IMR-90 (cell line): ENCODE data around the gene LOXL3. TPM values are rescaled to one million over a fixed set of nuclear protein-coding genes. Genes with fewer than 3 reads are reported as not detected.

Source experiments
- ATAC-seq: fragments of 200-7000 bp; cut with Tn5 transposase; 2 replicates; pipeline ENCODE4 v1.9.1; 2020; ENCODE audit warnings: low read depth, mild to moderate bottlenecking, moderate library complexity
- BruUV-seq: library from RNA; stranded (reverse); fragments of 400-500 nt; replicated peaks from 2 replicates; lab custom pipeline; 2021; lab: Mats Ljungman, UMichigan
- CTCF ChIA-PET: fragments of 300-600 bp; formaldehyde crosslinking; extraction: SDS; loops from one replicate; lab custom pipeline; 2021; ENCODE audit warnings: antibody characterized with exemption; lab: Yijun Ruan, JAX
- POLR2A ChIA-PET: fragments of 300-600 bp; sonication (Branson Sonifier 250); formaldehyde crosslinking; loops from one replicate; lab custom pipeline; 2022; ENCODE audit warnings: antibody characterized with exemption; ENCODE audit not compliant: unreplicated experiment; lab: Charles Lee
- DNase-seq: peaks from one replicate; pipeline ENCODE4 v3.0.0; 2013
- H2AFZ ChIP-seq: replicated peaks from 2 replicates; pipeline ENCODE3; 2013; ENCODE audit warnings: low read length, mild to moderate bottlenecking; ENCODE audit not compliant: poor library complexity
- H2AK5ac ChIP-seq: 2 replicates; pipeline ENCODE4 v1.6.1; 2013; ENCODE audit warnings: low read depth, low read length, inconsistent platforms
- H2AK9ac ChIP-seq: replicated peaks from 2 replicates; pipeline ENCODE3; 2013; ENCODE audit warnings: mild to moderate bottlenecking, low read depth, low read length, moderate library complexity; ENCODE audit not compliant: poor library complexity
- H2BK120ac ChIP-seq: 2 replicates; pipeline ENCODE4 v1.6.1; 2013; ENCODE audit warnings: low read depth, low read length, inconsistent platforms
- H2BK15ac ChIP-seq: 3 replicates; pipeline ENCODE4 v1.6.1; 2013; ENCODE audit warnings: low read depth, low read length, inconsistent platforms
- H2BK20ac ChIP-seq: 2 replicates; pipeline ENCODE4 v1.6.1; 2013; ENCODE audit warnings: low read depth, mild to moderate bottlenecking, inconsistent platforms, low read length, moderate library complexity
- H2BK5ac ChIP-seq: 2 replicates; pipeline ENCODE4 v1.6.1; 2013; ENCODE audit warnings: mild to moderate bottlenecking, low read depth, low read length, inconsistent platforms; ENCODE audit not compliant: poor library complexity, severe bottlenecking
- H3K14ac ChIP-seq: replicated peaks from 2 replicates; pipeline ENCODE4 v1.6.1; 2013; ENCODE audit warnings: low read depth, low read length, inconsistent platforms
- H3K18ac ChIP-seq: 2 replicates; pipeline ENCODE4 v1.6.1; 2013; ENCODE audit warnings: low read depth, low read length, control low read depth
- H3K23ac ChIP-seq: 2 replicates; pipeline ENCODE4 v1.6.1; 2013; ENCODE audit warnings: low read depth, low read length, inconsistent platforms
- H3K27ac ChIP-seq: 2 replicates; pipeline ENCODE4 v1.5.1; 2013; ENCODE audit warnings: mild to moderate bottlenecking, control low read depth, low read length; ENCODE audit not compliant: insufficient read depth
- H3K27me3 ChIP-seq: 2 replicates; pipeline ENCODE4 v1.6.1; 2013; ENCODE audit warnings: low read length; ENCODE audit not compliant: control insufficient read depth, insufficient read depth
- H3K36me3 ChIP-seq: 2 replicates; pipeline ENCODE4 v1.6.1; 2013; ENCODE audit warnings: low read length, mixed read lengths; ENCODE audit not compliant: control insufficient read depth, insufficient read depth
- H3K4ac ChIP-seq: 2 replicates; pipeline ENCODE4 v1.6.1; 2013; ENCODE audit warnings: low read depth, low read length, inconsistent platforms
- H3K4me1 ChIP-seq: 2 replicates; pipeline ENCODE4 v1.6.1; 2013; ENCODE audit warnings: low read length, mixed read lengths; ENCODE audit not compliant: control insufficient read depth, insufficient read depth
- H3K4me2 ChIP-seq: 2 replicates; pipeline ENCODE4 v1.6.1; 2013; ENCODE audit warnings: low read depth, mild to moderate bottlenecking, control low read depth, low read length, moderate library complexity
- H3K4me3 ChIP-seq: 2 replicates; pipeline ENCODE4 v1.5.1; 2013; ENCODE audit warnings: low read depth, mild to moderate bottlenecking, control low read depth, low read length, moderate library complexity; ENCODE audit not compliant: insufficient read depth
- H3K56ac ChIP-seq: 2 replicates; pipeline ENCODE4 v1.6.1; 2013; ENCODE audit warnings: low read length, inconsistent platforms; ENCODE audit not compliant: insufficient read depth; ENCODE audit errors: extremely low read depth
- H3K79me1 ChIP-seq, 2 experiments: 2 replicates each; pipeline ENCODE4 v1.6.1; 2013; ENCODE audit warnings: low read length in 2 of 2, inconsistent platforms in 1 of 2, low read depth in 1 of 2
- H3K9ac ChIP-seq: 2 replicates; pipeline ENCODE4 v1.6.1; 2013; ENCODE audit warnings: low read depth, low read length, control low read depth
- H3K9me1 ChIP-seq: 2 replicates; pipeline ENCODE4 v1.6.1; 2013; ENCODE audit warnings: low read length, inconsistent platforms; ENCODE audit not compliant: insufficient read depth
- H3K9me3 ChIP-seq: 2 replicates; pipeline ENCODE4 v1.6.1; 2013; ENCODE audit warnings: low read length; ENCODE audit not compliant: control insufficient read depth, insufficient read depth
- H4K20me1 ChIP-seq: 2 replicates; pipeline ENCODE4 v1.6.1; 2013; ENCODE audit warnings: low read length, inconsistent platforms; ENCODE audit not compliant: insufficient read depth
- H4K5ac ChIP-seq: 2 replicates; pipeline ENCODE4 v1.6.1; 2013; ENCODE audit warnings: mild to moderate bottlenecking, low read depth, low read length, control low read depth
- H4K8ac ChIP-seq, 2 experiments: 2 replicates each; pipeline ENCODE4 v1.6.1; 2013; ENCODE audit warnings: low read depth in 2 of 2, low read length in 2 of 2, control low read depth in 1 of 2, inconsistent platforms in 1 of 2
- H4K91ac ChIP-seq: 2 replicates; pipeline ENCODE4 v1.6.1; 2013; ENCODE audit warnings: low read depth, low read length, inconsistent platforms; ENCODE audit not compliant: insufficient read depth
- BHLHE40 ChIP-seq: fragments of 150-350 bp; IDR thresholded peaks from 2 replicates; pipeline ENCODE4 v1.6.1; 2016; ENCODE audit warnings: mild to moderate bottlenecking, low read depth, low read length
- FOS ChIP-seq: fragments of 150-350 bp; IDR thresholded peaks from 2 replicates; pipeline ENCODE4 v1.6.1; 2016; ENCODE audit warnings: low read depth, low read length
- MAFK ChIP-seq: IDR thresholded peaks from 2 replicates; pipeline ENCODE4 v1.6.1; 2012; ENCODE audit warnings: low read depth, low read length, improper control_type of control experiment
- POLR2A ChIP-seq: IDR thresholded peaks from 2 replicates; pipeline ENCODE4 v1.6.1; 2012; ENCODE audit warnings: mild to moderate bottlenecking, low read depth, low read length
- RAD21 ChIP-seq: IDR thresholded peaks from 2 replicates; pipeline ENCODE4 v1.6.1; 2012; ENCODE audit warnings: low read length, improper control_type of control experiment
- RCOR1 ChIP-seq: IDR thresholded peaks from 2 replicates; pipeline ENCODE4 v1.6.1; 2012; ENCODE audit warnings: mild to moderate bottlenecking, low read length, improper control_type of control experiment; ENCODE audit not compliant: insufficient replicate concordance
- RFX5 ChIP-seq: IDR thresholded peaks from 2 replicates; pipeline ENCODE4 v1.8.0; 2012; ENCODE audit warnings: low read depth, mild to moderate bottlenecking, low read length, moderate library complexity
- USF2 ChIP-seq: fragments of 150-350 bp; IDR thresholded peaks from 2 replicates; pipeline ENCODE4 v1.6.1; 2017; ENCODE audit warnings: mild to moderate bottlenecking, antibody characterized with exemption, low read length, low read depth
- WGBS, 2 experiments: methylation state at CpG; one replicate each; pipeline versions ENCODE4 v1.1.5 to v1.1.7; 2013; ENCODE audit warnings: missing lambda C conversion rate in 2 of 2; ENCODE audit not compliant: insufficient read length in 1 of 2; ENCODE audit errors: extremely low coverage in 2 of 2; 5-methylcytosine and 5-hydroxymethylcytosine counted together
- dilution Hi-C: fragments of 300-500 bp; cut with HindIII; formaldehyde crosslinking; loops from one replicate; pipeline ENCODE4 v1.14.3; 2018; ENCODE audit warnings: low sequenced_read_pairs; ENCODE audit not compliant: unreplicated experiment
- in situ Hi-C: fragments of 300-500 bp; cut with MboI; formaldehyde crosslinking; loops from 3 replicates; pipeline ENCODE4 v1.14.3; 2019; ENCODE audit warnings: low sequenced_read_pairs, inconsistent platforms, mixed read lengths
- intact Hi-C: fragments of 100-400 bp; cut with micrococcal nuclease; formaldehyde crosslinking; loops from 2 replicates; pipeline ENCODE4 v1.10.0; 2022
- polyA plus RNA-seq, 3 experiments: library from polyadenylated mRNA; depleted of rRNA; stranded (reverse); fragments of >200 nt; gene quantifications; 2 replicates each; pipeline ENCODE4 v1.2.3, GENCODE V29; 2012; ENCODE audit warnings: low replicate concordance in 1 of 3
- total RNA-seq: library from RNA; depleted of rRNA; stranded (reverse); fragments of >200 nt; gene quantifications from 2 replicates; pipeline ENCODE4 v1.2.3, GENCODE V29; 2012
- TF ChIP-seq, protein P1 (sequence below): fragments of 150-350 bp; IDR thresholded peaks from 2 replicates; pipeline ENCODE4 v1.6.1; 2016; ENCODE audit warnings: low read depth, mild to moderate bottlenecking, low read length, moderate library complexity, borderline replicate concordance
- TF ChIP-seq, protein P2 (sequence below): conservative IDR thresholded peaks from 2 replicates; pipeline ENCODE4 v1.5.1; 2012; ENCODE audit warnings: mild to moderate bottlenecking, low read depth, low read length, improper control_type of control experiment

LOXL3 gene
- total and polyA plus RNA-seq, 2 of the 4 experiments (the other 2 are of a cell fraction), result 17.9 to 23.4 TPM

DNA sequence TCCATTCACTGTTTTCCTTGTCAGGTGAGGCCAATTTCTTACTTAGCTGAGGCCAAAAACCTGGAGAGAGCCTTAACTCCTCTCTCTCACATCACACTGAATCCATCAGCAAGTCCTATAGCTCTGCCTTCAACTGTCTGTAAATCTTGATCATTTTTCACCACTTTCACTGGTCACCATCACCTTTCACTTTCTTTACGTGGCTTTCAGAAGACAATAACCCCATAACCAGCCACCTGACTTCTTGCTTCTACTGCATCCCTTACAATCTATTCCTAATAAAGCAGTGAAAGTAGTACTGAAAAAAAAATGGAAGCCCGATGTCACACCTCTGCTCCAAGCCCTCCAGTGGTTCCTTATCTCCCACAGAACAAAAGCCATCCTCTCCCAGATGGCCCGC lies 7.7 kb downstream of the LOXL3 start:
- dilution Hi-C loops, result no loop called here
- Histone ChIP-seq H2BK15ac (no peak overlapping the region), H3K9me3 (no peaks in the 10 kb centered on the region), H3K18ac (no peak overlapping the region), H4K8ac (no peak overlapping the region), H3K14ac (no peak overlapping the region), H4K20me1 (no peaks in the 10 kb centered on the region), H3K79me1 (peaks cover 12 to 21% of the 10 kb centered on the region in 2 experiments; a peak in 3 of 4 replicates), H3K9me1 (peaks cover 4% of the 10 kb centered on the region; the same call in 1 of the 2 replicates), H3K4me3 (no peak overlapping the region), H3K4ac (no peak overlapping the region), H4K91ac (no peak overlapping the region), H3K4me2 (no peak overlapping the region), H3K23ac (no peak overlapping the region), H2BK120ac (no peak overlapping the region), H3K4me1 (peaks cover 11% of the 10 kb centered on the region), H2AFZ (no peak overlapping the region), H2BK5ac (no peak overlapping the region), H3K36me3 (peaks cover 9% of the 10 kb centered on the region; the same call in 1 of the 2 replicates), H3K27ac (no peak overlapping the region), H2AK9ac (no peak overlapping the region), H3K27me3 (no peaks in the 10 kb centered on the region), H3K56ac (no peak overlapping the region), H2BK20ac (no peak overlapping the region), H4K5ac (no peak overlapping the region), H3K9ac (no peak overlapping the region), H2AK5ac (no peak overlapping the region)
- POLR2A ChIA-PET, result no interaction called here
- DNase-seq (no peak), ATAC-seq (no peak)
- TF ChIP-seq FOS, result no peak
- TF ChIP-seq RCOR1, result no peak
- TF ChIP-seq BHLHE40, result no peak
- TF ChIP-seq, protein P1, sequence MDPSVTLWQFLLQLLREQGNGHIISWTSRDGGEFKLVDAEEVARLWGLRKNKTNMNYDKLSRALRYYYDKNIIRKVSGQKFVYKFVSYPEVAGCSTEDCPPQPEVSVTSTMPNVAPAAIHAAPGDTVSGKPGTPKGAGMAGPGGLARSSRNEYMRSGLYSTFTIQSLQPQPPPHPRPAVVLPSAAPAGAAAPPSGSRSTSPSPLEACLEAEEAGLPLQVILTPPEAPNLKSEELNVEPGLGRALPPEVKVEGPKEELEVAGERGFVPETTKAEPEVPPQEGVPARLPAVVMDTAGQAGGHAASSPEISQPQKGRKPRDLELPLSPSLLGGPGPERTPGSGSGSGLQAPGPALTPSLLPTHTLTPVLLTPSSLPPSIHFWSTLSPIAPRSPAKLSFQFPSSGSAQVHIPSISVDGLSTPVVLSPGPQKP, result no peak
- TF ChIP-seq RAD21, result no peak
- TF ChIP-seq, protein P2, sequence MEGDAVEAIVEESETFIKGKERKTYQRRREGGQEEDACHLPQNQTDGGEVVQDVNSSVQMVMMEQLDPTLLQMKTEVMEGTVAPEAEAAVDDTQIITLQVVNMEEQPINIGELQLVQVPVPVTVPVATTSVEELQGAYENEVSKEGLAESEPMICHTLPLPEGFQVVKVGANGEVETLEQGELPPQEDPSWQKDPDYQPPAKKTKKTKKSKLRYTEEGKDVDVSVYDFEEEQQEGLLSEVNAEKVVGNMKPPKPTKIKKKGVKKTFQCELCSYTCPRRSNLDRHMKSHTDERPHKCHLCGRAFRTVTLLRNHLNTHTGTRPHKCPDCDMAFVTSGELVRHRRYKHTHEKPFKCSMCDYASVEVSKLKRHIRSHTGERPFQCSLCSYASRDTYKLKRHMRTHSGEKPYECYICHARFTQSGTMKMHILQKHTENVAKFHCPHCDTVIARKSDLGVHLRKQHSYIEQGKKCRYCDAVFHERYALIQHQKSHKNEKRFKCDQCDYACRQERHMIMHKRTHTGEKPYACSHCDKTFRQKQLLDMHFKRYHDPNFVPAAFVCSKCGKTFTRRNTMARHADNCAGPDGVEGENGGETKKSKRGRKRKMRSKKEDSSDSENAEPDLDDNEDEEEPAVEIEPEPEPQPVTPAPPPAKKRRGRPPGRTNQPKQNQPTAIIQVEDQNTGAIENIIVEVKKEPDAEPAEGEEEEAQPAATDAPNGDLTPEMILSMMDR, result no peak
- no peak for TF ChIP-seq MAFK
- TF ChIP-seq USF2, result no peak
- no peak for TF ChIP-seq POLR2A
- no peak for TF ChIP-seq RFX5
- no TSS peak for BruUV-seq
- 100% methylated on average over 1 of the region's 3 CpGs; no CpG with 5 or more reads in 1 of the 2 experiments for WGBS, 2 experiments
- in situ Hi-C loops, result no loop called here
- CTCF ChIA-PET, result no interaction called here
- intact Hi-C loops, result no loop called here
